OCI-LY7 (cell line): ENCODE results near the gene RCBTB2. TPM values are rescaled to one million over a fixed set of nuclear protein-coding genes. Genes with fewer than 3 reads are reported as not detected.
A peak's percentile ranks its signal among the peaks of the same experiment; 100 is the strongest.

Experiments used
- BruUV-seq: library from RNA; stranded (reverse); fragments of 400-500 nt; replicated peaks from 2 replicates; lab custom pipeline; 2021; lab: Mats Ljungman, UMichigan
- CTCF ChIA-PET: fragments of 300-600 bp; sonication (Branson Sonifier 250); formaldehyde crosslinking; loops from one replicate; lab custom pipeline; 2022; ENCODE audit warnings: antibody characterized with exemption; ENCODE audit not compliant: unreplicated experiment; lab: Charles Lee
- POLR2A ChIA-PET: fragments of 300-600 bp; sonication (Branson Sonifier 250); formaldehyde crosslinking; loops from one replicate; lab custom pipeline; 2022; ENCODE audit warnings: antibody characterized with exemption; lab: Charles Lee
- DNase-seq: peaks from one replicate; pipeline ENCODE4 v3.0.0-alpha.2; 2015; ENCODE audit warnings: low spot score
- H2AFZ ChIP-seq: fragments of 200-600 bp; sonication (generic), shearing (Covaris generic); 2 replicates; pipeline ENCODE4 v1.6.1; 2014; ENCODE audit warnings: mild to moderate bottlenecking, antibody characterized with exemption, low read length, moderate library complexity
- H3K27ac ChIP-seq: fragments of 200-600 bp; sonication (generic); 2 replicates; pipeline ENCODE4 v1.5.1; 2014; ENCODE audit warnings: mixed run types, low read depth, mild to moderate bottlenecking, moderate library complexity, low read length, inconsistent platforms; ENCODE audit not compliant: poor library complexity, severe bottlenecking
- H3K36me3 ChIP-seq: fragments of 200-600 bp; sonication (generic); 2 replicates; pipeline ENCODE4 v1.6.1; 2014; ENCODE audit warnings: mild to moderate bottlenecking, antibody characterized with exemption, low read length, moderate library complexity, mixed read lengths; ENCODE audit not compliant: insufficient read depth
- H3K4me1 ChIP-seq: fragments of 200-600 bp; sonication (generic); 2 replicates; pipeline ENCODE4 v1.5.1; 2014; ENCODE audit warnings: mild to moderate bottlenecking, low read length; ENCODE audit not compliant: insufficient read depth, poor library complexity, severe bottlenecking
- H3K4me2 ChIP-seq: fragments of 200-600 bp; sonication (generic); 2 replicates; pipeline ENCODE4 v1.6.1; 2014; ENCODE audit warnings: mild to moderate bottlenecking, low read length
- H3K4me3 ChIP-seq: fragments of 200-600 bp; sonication (generic); 2 replicates; pipeline ENCODE4 v1.5.1; 2014; ENCODE audit warnings: mild to moderate bottlenecking, low read depth, low read length; ENCODE audit not compliant: poor library complexity, severe bottlenecking
- H3K79me2 ChIP-seq: fragments of 200-600 bp; sonication (generic); 2 replicates; pipeline ENCODE4 v1.6.1; 2016; ENCODE audit warnings: low read depth, mild to moderate bottlenecking, low read length, moderate library complexity, mixed read lengths; ENCODE audit not compliant: insufficient read depth
- H3K9me2 ChIP-seq: fragments of 200-600 bp; sonication (generic); 2 replicates; pipeline ENCODE4 v1.6.1; 2016; ENCODE audit warnings: mild to moderate bottlenecking, low read length, mixed read lengths; ENCODE audit not compliant: insufficient read depth
- H3K9me3 ChIP-seq: fragments of 200-600 bp; sonication (generic); 2 replicates; pipeline ENCODE4 v1.6.1; 2014; ENCODE audit warnings: mild to moderate bottlenecking, mixed run types, low read length, mixed read lengths
- H4K20me1 ChIP-seq: fragments of 200-600 bp; sonication (generic); 2 replicates; pipeline ENCODE4 v1.6.1; 2014; ENCODE audit warnings: mild to moderate bottlenecking, antibody characterized with exemption, low read length, moderate library complexity, mixed read lengths; ENCODE audit not compliant: insufficient read depth
- CTCF ChIP-seq: fragments of 200-600 bp; sonication (generic); conservative IDR thresholded peaks from 2 replicates; pipeline ENCODE4 v1.5.1; 2014; ENCODE audit warnings: mild to moderate bottlenecking, antibody characterized with exemption, low read length, moderate library complexity, mixed read lengths
- EZH2phosphoT487 ChIP-seq: fragments of 200-600 bp; sonication (generic); IDR thresholded peaks from 2 replicates; pipeline ENCODE4 v1.6.1; 2018; ENCODE audit warnings: low read depth, borderline replicate concordance, mild to moderate bottlenecking, mixed run types, antibody characterized with exemption, low read length, moderate library complexity, mixed read lengths
- intact Hi-C: fragments of 100-400 bp; cut with micrococcal nuclease; formaldehyde crosslinking; loops from one replicate; pipeline ENCODE4 v1.10.0; 2022; ENCODE audit not compliant: unreplicated experiment
- total RNA-seq, 2 experiments: library from RNA; depleted of rRNA in 1 of 2; stranded (reverse); fragments of >200 nt in 1 of 2; shearing (Covaris generic) in 1 of 2; gene quantifications; 2 replicates each; pipeline ENCODE4 v1.2.3, GENCODE V29; 2014 to 2022

RCBTB2 gene
- total RNA-seq, 2 experiments from 2014 or later, result 7.2 to 9.0 TPM

DNA sequence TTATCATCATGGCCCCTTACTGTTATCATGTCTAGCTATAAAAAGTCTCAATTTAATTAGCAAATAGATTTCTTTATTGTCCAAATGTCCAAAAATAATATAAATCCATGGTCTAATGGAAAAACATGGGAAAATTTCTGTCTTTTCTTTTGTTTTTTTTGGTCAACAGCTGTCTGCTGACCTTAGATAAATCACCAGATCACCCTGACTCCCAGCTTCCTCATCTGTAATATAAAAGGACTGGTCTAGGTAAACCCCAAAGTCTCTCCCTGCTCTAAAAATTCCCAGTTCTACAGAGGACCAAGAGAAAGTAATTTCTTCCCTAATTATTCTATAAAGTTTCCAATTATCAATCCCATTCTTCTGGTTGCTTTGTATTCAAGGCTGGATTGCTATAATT, 30.7 kb upstream of the RCBTB2 start:
- ChIA-PET CTCF (interaction anchor here (1.1 kb wide), 1 partner anchor 9 kb away, joined by 4 read pairs; no protein-coding TSS in a partner anchor), POLR2A (interaction anchor here (0.6 to 3.3 kb wide), 9 partner anchors 12 to 207 kb away, joined by 3 to 19 read pairs (median 4); partner anchors contain the start of gene RCBTB2)
- H3K9me3 ChIP-seq, result no peaks in the 10 kb centered on the region
- H3K4me3 ChIP-seq, result no peak overlapping the region
- no peak for DNase-seq
- peak overlapping the region; percentile 83 for H3K27ac ChIP-seq
- no peaks in the 10 kb centered on the region; the same call in 1 of the 2 replicates for H3K36me3 ChIP-seq
- no peak overlapping the region; the same call in 1 of the 2 replicates for H2AFZ ChIP-seq
- H3K79me2 ChIP-seq, result no peaks in the 10 kb centered on the region
- no TSS peak for BruUV-seq
- peaks cover 58% of the 10 kb centered on the region for H3K4me1 ChIP-seq
- peak overlapping the region; percentile 18; the same call in 1 of the 2 replicates for H3K4me2 ChIP-seq
- TF ChIP-seq CTCF, result no peak
- TF ChIP-seq EZH2phosphoT487, result no peak
- H3K9me2 ChIP-seq, result no peaks in the 10 kb centered on the region
- intact Hi-C loops, result loop anchor here (2.0 to 5.0 kb wide), 3 partner anchors 59 to 526 kb away; partner anchors contain the start of gene NUDT15
- H4K20me1 ChIP-seq, result no peaks in the 10 kb centered on the region

GRCh38 chr13:48562296-48563066, 29.6 kb upstream of the RCBTB2 start:
- CTCF ChIA-PET, result interaction anchor here (1.0 to 1.1 kb wide), 2 partner anchors 11 to 30 kb away, joined by 3 to 4 read pairs; no protein-coding TSS in a partner anchor
- peaks cover 6% of the 10 kb centered on the region; the same call in 1 of the 2 replicates for H3K9me3 ChIP-seq

More at GRCh38 chr13:48562296-48563066, 29.6 kb upstream of the RCBTB2 start:
- Histone ChIP-seq H3K4me2 (peak overlapping the region; percentile 81), H3K4me3 (peak overlapping the region; percentile 52), H3K27ac (peak overlapping the region; percentile 83), H4K20me1 (no peaks in the 10 kb centered on the region), H3K4me1 (peaks cover 50% of the 10 kb centered on the region), H2AFZ (peak overlapping the region; percentile 75; the same call in 1 of the 2 replicates), H3K79me2 (no peaks in the 10 kb centered on the region), H3K36me3 (no peaks in the 10 kb centered on the region; the same call in 1 of the 2 replicates), H3K9me2 (no peaks in the 10 kb centered on the region)
- BruUV-seq, result no TSS peak
- no peak for TF ChIP-seq CTCF
- no peak for TF ChIP-seq EZH2phosphoT487
- intact Hi-C loops, result loop anchor here (1.0 to 5.0 kb wide), 7 partner anchors 17 to 525 kb away; partner anchors contain the start of gene NUDT15
- POLR2A ChIA-PET, result interaction anchor here (0.5 to 3.3 kb wide), 12 partner anchors 8 to 418 kb away, joined by 3 to 19 read pairs (median 3); no protein-coding TSS in a partner anchor
- peak; percentile 94 for DNase-seq
